Left ventricle myocardium inferior (tissue), 1 donor: ENCODE measurements around the gene GNAT1. TPM values are rescaled to one million over a fixed set of nuclear protein-coding genes. Genes with fewer than 3 reads are reported as not detected.

Source experiments
- DNase-seq: peaks from one replicate; pipeline ENCODE4 v3.0.0-alpha.2; 2020
- H3K27ac ChIP-seq: fragments of 200-600 bp; replicated peaks from 2 replicates; pipeline ENCODE4 v1.8.0; 2021
- H3K27me3 ChIP-seq: fragments of 200-600 bp; 2 replicates; pipeline ENCODE4 v1.8.0; 2021; ENCODE audit warnings: low read depth
- H3K36me3 ChIP-seq: fragments of 200-600 bp; 2 replicates; pipeline ENCODE4 v1.8.0; 2021
- H3K4me1 ChIP-seq: fragments of 200-600 bp; 2 replicates; pipeline ENCODE4 v1.8.0; 2021
- H3K4me3 ChIP-seq: fragments of 200-600 bp; 2 replicates; pipeline ENCODE4 v1.8.0; 2021; ENCODE audit warnings: mild to moderate bottlenecking, moderate library complexity
- H3K9me3 ChIP-seq: fragments of 200-600 bp; replicated peaks from 2 replicates; pipeline ENCODE4 v1.8.0; 2021
- CTCF ChIP-seq: fragments of 200-600 bp; IDR thresholded peaks from 2 replicates; pipeline ENCODE4 v1.8.0; 2021; ENCODE audit warnings: antibody characterized with exemption, mild to moderate bottlenecking, borderline replicate concordance
- intact Hi-C: fragments of 100-400 bp; cut with micrococcal nuclease; formaldehyde crosslinking; loops from one replicate; pipeline ENCODE4 v1.11.0; 2022
- total RNA-seq: library from RNA; stranded (reverse); fragmentation: NEBNext Ultra II Directional; extraction: Animal tissue kit (Norgen Biotek cat#: 25700); gene quantifications from one replicate; pipeline ENCODE4 v1.2.1, GENCODE V29; 2021
- donor health status: DM: no; HTN: yes; CAD: no; lungs with severe emphysema.

GNAT1 gene
- total RNA-seq, 1 donor from 2014 or later = not detected

GRCh38 chr3:50150404-50150750 lies 41.0 kb upstream of the GNAT1 start:
- no peak for TF ChIP-seq CTCF
- H3K36me3 ChIP-seq = no peaks in the 10 kb centered on the region
- peaks cover 6% of the 10 kb centered on the region for H3K4me1 ChIP-seq
- H3K9me3 ChIP-seq = no peaks in the 10 kb centered on the region
- no peak overlapping the region for H3K27ac ChIP-seq
- no peaks in the 10 kb centered on the region for H3K27me3 ChIP-seq
- no peak for DNase-seq
- H3K4me3 ChIP-seq = no peak overlapping the region
- intact Hi-C loops = no loop called here

GRCh38 chr3:50150863-50151686 lies 40.3 kb upstream of the GNAT1 start:
- peaks cover 4% of the 10 kb centered on the region for H3K27me3 ChIP-seq
- H3K27ac ChIP-seq = no peak overlapping the region
- intact Hi-C loops = no loop called here
- no peaks in the 10 kb centered on the region for H3K9me3 ChIP-seq
- no peaks in the 10 kb centered on the region for H3K36me3 ChIP-seq
- H3K4me3 ChIP-seq = no peak overlapping the region
- H3K4me1 ChIP-seq = peaks cover 13% of the 10 kb centered on the region
- TF ChIP-seq CTCF = no peak
- no peak for DNase-seq

- Histone ChIP-seq H3K4me3 (no peak overlapping the region), H3K27ac (no peak overlapping the region), H3K4me1 (peaks cover 13% of the 10 kb centered on the region), H3K27me3 (peaks cover 4% of the 10 kb centered on the region), H3K36me3 (no peaks in the 10 kb centered on the region), H3K9me3 (no peaks in the 10 kb centered on the region)
- no peak for TF ChIP-seq CTCF
- DNase-seq = no peak
- intact Hi-C loops = no loop called here
These were observed 39.7 kb upstream of the GNAT1 start for GRCh38 chr3:50151728-50152127.

- H3K36me3 ChIP-seq = no peaks in the 10 kb centered on the region
- no peaks in the 10 kb centered on the region for H3K9me3 ChIP-seq
- H3K4me3 ChIP-seq = peak overlapping the region; percentile 74
- TF ChIP-seq CTCF = no peak
- no peak overlapping the region for H3K27ac ChIP-seq
- H3K4me1 ChIP-seq = peaks cover 34% of the 10 kb centered on the region
- no peak for DNase-seq
- intact Hi-C loops = no loop called here
- peaks cover 4% of the 10 kb centered on the region for H3K27me3 ChIP-seq
These were observed 37.5 kb upstream of the GNAT1 start for GRCh38 chr3:50153782-50154475.

GRCh38 chr3:50154476-50154839 lies 37.0 kb upstream of the GNAT1 start:
- H3K4me1 ChIP-seq = peaks cover 39% of the 10 kb centered on the region
- no peaks in the 10 kb centered on the region for H3K36me3 ChIP-seq
- H3K9me3 ChIP-seq = no peaks in the 10 kb centered on the region
- intact Hi-C loops = no loop called here
- peaks cover 4% of the 10 kb centered on the region for H3K27me3 ChIP-seq
- TF ChIP-seq CTCF = peak; percentile 38
- peak overlapping the region; percentile 88 for H3K27ac ChIP-seq
- peak overlapping the region; percentile 74 for H3K4me3 ChIP-seq
- DNase-seq = no peak
